H7 (cell line): ENCODE data around the gene PDPK1. TPM values are rescaled to one million over a fixed set of nuclear protein-coding genes. Genes with fewer than 3 reads are reported as not detected.
A peak's percentile ranks its signal among the peaks of the same experiment; 100 is the strongest.
"Not testable (repeated sequence)": the region's sequence is repeated elsewhere in the genome, so short reads cannot be mapped to it uniquely, and the experiment has no call there.

Experiments
- DNase-seq: peaks from one replicate; pipeline ENCODE4 v3.0.0; 2012
- H3K27me3 ChIP-seq: 2 replicates; pipeline ENCODE4 v1.6.0; 2011; ENCODE audit warnings: mild to moderate bottlenecking, low read length; ENCODE audit not compliant: control insufficient read depth, insufficient read depth
- H3K36me3 ChIP-seq: replicated peaks from 2 replicates; pipeline ENCODE4 v1.5.1; 2011; ENCODE audit warnings: low read length; ENCODE audit not compliant: control insufficient read depth, insufficient read depth
- H3K4me3 ChIP-seq: 2 replicates; pipeline ENCODE4 v1.5.1; 2011; ENCODE audit warnings: low read depth, mild to moderate bottlenecking, control low read depth, low read length, moderate library complexity; ENCODE audit not compliant: insufficient read depth
- total RNA-seq: library from RNA; depleted of rRNA; stranded (reverse); fragments of >200 nt; shearing (Covaris generic); gene quantifications from 2 replicates; pipeline ENCODE4 v1.2.3, GENCODE V29; 2014

PDPK1 gene
- total RNA-seq, 1 experiment from 2014 or later = 11.4 TPM

DNA sequence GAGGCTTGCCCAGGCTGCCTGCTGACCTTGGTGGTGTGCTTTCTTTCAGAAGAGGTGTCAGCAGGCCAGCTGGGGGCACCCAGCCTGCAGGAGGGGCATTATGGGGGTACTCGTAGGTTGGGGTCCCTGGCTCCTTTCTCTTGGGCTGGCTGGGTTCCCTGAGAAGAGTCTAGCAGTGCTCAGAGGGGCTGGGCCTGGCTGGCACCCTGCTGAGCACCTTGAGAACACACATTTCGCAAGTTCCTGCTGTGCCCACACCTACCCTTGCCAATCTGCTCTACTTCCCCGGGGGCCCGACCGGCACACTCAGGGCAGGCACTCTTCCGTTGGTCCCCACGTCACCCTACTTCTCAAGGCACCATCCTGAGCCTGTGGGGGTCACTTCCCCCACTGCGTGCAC lies 11.7 kb upstream of the PDPK1 start:
- H3K36me3 ChIP-seq = peaks cover 8% of the 10 kb centered on the region
- H3K4me3 ChIP-seq = no peak overlapping the region
- no peak for DNase-seq
- H3K27me3 ChIP-seq = no peaks in the 10 kb centered on the region

- Histone ChIP-seq H3K4me3 (no peak overlapping the region), H3K27me3 (no peaks in the 10 kb centered on the region), H3K36me3 (peaks cover 8% of the 10 kb centered on the region)
- DNase-seq = no peak
These were observed 10.6 kb upstream of the PDPK1 start for GRCh38 chr16:2527071-2527783.

DNA sequence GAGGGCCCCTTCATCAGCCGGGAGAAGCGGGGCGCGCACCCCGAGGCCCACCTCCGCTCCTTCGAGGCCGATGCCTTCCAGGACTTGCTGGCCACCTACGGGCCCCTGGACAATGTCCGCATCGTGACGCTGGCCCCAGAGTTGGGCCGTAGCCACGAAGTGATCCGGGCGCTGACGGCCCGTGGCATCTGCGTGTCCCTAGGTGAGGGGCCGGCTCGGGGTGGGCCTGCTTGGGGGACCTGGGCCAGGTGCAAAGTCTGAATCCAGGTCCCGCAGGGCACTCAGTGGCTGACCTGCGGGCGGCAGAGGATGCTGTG lies 10.1 kb upstream of the PDPK1 start:
- H3K4me3 ChIP-seq = no peak overlapping the region
- H3K36me3 ChIP-seq = peaks cover 8% of the 10 kb centered on the region
- H3K27me3 ChIP-seq = no peaks in the 10 kb centered on the region
- no peak for DNase-seq

- no peaks in the 10 kb centered on the region for H3K27me3 ChIP-seq
- H3K4me3 ChIP-seq = no peak overlapping the region
- DNase-seq = no peak
- peaks cover 8% of the 10 kb centered on the region for H3K36me3 ChIP-seq
These were observed 9.4 kb upstream of the PDPK1 start for GRCh38 chr16:2528161-2529060.

- Histone ChIP-seq H3K27me3 (no peaks in the 10 kb centered on the region), H3K36me3 (peaks cover 6% of the 10 kb centered on the region), H3K4me3 (no peak overlapping the region)
- DNase-seq = peak; percentile 80
These were observed 8.5 kb upstream of the PDPK1 start for GRCh38 chr16:2529061-2529931.

GRCh38 chr16:2529961-2530628 lies 7.7 kb upstream of the PDPK1 start:
- no peak for DNase-seq
- H3K4me3 ChIP-seq = no peak overlapping the region
- no peaks in the 10 kb centered on the region for H3K27me3 ChIP-seq
- H3K36me3 ChIP-seq = peaks cover under 1% of the 10 kb centered on the region

DNA sequence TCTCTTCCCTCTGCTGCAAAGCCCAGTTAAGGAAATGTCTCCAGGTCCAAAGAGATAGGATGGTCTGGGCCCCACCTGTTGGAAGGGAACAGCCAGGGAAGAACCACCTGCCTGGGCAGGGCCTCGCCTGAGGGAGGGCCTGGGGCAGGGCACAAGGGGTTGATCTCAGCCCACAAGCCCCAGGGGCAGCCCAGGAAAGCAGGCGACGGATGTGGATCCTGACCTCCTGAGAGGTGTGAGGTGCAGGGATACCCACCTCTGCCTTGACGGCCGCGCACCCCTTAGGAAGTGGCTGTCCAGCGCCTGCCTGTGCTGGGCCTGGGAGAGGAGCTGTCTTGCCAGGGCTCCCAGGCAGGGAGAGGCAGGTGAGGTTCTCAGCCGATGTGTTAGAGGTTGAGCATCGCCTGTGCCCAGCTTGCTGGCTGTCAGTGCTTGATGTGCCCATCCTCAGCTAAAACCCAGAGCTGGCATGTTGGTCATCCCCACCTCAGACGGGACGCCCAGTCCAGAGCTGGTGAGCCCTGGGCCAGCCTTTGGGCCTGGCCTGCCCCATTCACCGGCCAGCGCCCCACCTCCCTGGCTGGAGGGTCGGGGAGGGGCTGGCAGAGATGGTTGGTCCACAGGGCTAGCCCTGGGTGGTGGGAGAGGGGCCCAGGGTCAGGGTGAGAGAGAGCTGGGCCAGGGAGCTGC lies 7.0 kb upstream of the PDPK1 start:
- H3K36me3 ChIP-seq = no peaks in the 10 kb centered on the region; the same call in 1 of the 2 replicates
- no peaks in the 10 kb centered on the region for H3K27me3 ChIP-seq
- H3K4me3 ChIP-seq = no peak overlapping the region
- peak; percentile 87 for DNase-seq

- H3K36me3 ChIP-seq = no peaks in the 10 kb centered on the region; the same call in 1 of the 2 replicates
- DNase-seq = peak; percentile 84
These were observed 6.5 kb upstream of the PDPK1 start, which contains the start of gene CEMP1 for GRCh38 chr16:2531371-2531695. CEMP1 (minus strand) TSS chr16:2531408; CDS start chr16:2531073, 335 bp downstream.

GRCh38 chr16:2531696-2532493 lies 5.9 kb upstream of the PDPK1 start:
- Histone ChIP-seq H3K27me3 (no peaks in the 10 kb centered on the region), H3K4me3 (peak overlapping the region; percentile 76), H3K36me3 (no peaks in the 10 kb centered on the region)
- peak; percentile 100 for DNase-seq

More at GRCh38 chr16:2531371-2531695, 6.5 kb upstream of the PDPK1 start, which contains the start of gene CEMP1:
- Histone ChIP-seq H3K4me3 (peak within 1 kb of the TSS; percentile 76), H3K27me3 (no peaks in the 10 kb centered on the region)

DNA sequence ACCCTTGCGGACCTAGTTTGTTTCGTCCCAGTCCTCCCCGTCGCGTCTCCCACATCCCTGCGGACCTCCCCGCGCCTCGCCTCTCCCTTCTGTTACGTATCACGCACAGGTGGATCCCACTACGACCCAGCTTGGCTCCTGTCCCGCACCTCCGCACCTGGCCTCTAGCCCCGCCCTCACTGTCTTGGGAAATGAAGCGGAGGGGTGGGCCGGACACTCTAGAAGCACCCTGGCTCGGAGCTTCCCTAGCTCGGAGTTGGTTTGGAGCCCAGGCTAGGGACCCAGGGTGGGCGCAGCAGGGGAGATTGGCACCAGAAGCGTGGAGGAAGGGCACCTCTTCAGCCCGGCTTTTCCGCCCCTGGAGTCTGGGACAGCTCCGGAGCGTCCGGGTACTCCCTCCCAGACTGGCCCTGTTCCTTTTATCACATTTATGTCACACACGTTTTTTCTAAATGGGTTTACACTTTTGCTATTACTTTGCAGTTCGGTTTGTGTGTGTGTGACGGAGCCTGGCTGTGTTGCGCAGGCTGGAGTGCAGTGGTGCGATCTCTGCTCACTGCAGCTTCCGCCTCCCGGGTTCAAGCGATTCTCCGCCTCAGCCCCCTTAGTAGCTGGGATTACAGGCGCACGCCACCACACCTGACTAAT lies 5.2 kb upstream of the PDPK1 start:
- Histone ChIP-seq H3K4me3 (peak overlapping the region; percentile 76), H3K27me3 (no peaks in the 10 kb centered on the region), H3K36me3 (no peaks in the 10 kb centered on the region)
- peak; percentile 91 for DNase-seq

DNA sequence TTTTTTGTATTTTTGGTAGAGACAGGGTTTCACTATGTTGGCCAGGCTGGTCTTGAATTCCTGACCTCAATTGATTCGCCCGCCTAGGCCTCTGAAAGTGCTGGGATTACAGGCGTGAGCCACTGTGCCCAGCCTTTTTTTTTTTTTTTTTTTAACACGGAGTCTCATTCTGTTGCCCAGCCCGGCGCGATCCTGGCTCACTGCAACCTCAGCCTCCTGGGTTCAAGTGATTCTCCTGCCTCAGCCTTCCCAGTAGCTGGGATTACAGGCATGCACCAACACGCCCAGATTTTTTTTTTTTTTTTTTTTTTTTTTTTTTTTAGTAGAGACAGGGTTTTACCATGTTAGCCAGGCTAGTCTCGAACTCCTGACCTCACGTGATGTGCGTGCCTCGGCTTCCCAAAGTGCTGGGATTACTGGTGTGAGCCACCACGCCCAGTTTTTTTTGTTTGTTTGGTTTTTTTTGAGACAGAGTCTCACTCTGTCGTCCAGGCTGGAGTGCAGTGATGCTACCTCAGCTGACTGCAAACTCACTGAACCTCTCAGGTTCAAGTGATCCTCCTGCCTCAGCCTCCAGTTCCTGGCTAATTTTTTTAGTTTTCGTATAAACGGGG lies 4.6 kb upstream of the PDPK1 start:
- H3K36me3 ChIP-seq, H3K27me3 ChIP-seq, DNase-seq: not testable (repeated sequence)
- peak overlapping the region; percentile 76 for H3K4me3 ChIP-seq

DNA sequence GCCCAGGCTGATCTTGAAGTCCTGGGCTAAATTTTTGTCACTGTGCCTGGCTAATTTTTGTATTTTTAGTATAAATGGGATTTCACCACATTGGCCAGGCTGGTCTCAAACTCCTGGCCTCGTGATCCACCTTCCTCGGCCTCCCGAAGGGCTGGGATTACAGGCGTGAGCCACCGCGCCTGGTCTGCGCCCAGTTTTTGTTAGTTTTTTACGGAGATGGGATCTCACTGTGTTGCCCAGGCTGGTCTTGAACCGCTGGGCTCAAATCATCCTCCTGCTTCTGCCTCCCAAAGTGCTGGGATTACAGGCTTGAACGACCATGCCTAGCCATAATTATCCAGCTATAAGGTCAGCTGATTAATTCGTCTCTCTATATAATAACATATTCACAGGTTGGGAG lies 3.9 kb upstream of the PDPK1 start:
- Histone ChIP-seq H3K36me3 (no peaks in the 10 kb centered on the region), H3K4me3 (no peak overlapping the region), H3K27me3 (no peaks in the 10 kb centered on the region)
- DNase-seq = no peak
